Measurements from ENCODE around the gene VTI1A.
"Not testable (repeated sequence)": the region's sequence is repeated elsewhere in the genome, so short reads cannot be mapped to it uniquely, and the experiment has no call there.

The VTI1A gene

DNA sequence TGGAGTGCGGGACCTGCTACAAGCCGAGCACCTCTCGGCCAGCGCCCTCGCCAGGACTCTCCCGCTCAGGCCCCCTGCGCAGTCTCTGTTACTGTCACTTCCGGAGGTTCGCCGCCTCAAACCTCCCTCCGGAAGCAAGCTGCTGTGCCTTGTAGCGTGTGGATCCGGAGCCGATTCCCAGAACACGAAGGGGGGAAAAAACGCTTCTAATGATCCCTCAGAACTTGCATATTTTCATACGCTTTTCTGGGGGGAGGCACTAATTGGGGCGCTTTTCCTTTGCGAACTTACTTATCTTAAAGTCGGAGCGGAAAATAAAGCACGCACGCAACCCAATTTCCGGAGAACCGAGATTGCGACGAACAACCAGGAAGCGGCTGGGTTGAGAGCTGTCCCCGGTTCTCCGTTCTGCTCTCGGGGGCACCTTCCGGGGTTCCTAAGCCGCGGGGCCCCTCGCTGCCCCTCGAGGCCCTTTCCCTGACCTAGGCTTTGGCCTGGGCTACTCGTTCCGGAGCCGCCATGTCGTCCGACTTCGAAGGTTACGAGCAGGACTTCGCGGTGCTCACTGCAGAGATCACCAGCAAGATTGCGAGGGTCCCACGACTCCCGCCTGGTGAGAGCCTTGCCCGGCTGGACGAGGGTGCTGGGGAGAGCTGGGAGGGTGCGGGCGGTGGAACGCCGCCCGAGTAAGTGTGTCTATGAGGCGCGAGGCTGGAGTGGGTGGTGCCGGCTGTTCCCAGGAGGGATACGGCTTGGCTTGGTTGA lies at the start of gene VTI1A, which contains the start of gene ZDHHC6:
TSS of gene VTI1A (plus strand) at position 361 of the 765 bp plus-strand sequence. CDS start at position 520, 159 bp downstream.
TSS of gene ZDHHC6 (minus strand) at position 60 of the 765 bp plus-strand sequence. CDS start 1,478 bp downstream, outside the sequence.
- TF ChIP-seq, protein P1, sequence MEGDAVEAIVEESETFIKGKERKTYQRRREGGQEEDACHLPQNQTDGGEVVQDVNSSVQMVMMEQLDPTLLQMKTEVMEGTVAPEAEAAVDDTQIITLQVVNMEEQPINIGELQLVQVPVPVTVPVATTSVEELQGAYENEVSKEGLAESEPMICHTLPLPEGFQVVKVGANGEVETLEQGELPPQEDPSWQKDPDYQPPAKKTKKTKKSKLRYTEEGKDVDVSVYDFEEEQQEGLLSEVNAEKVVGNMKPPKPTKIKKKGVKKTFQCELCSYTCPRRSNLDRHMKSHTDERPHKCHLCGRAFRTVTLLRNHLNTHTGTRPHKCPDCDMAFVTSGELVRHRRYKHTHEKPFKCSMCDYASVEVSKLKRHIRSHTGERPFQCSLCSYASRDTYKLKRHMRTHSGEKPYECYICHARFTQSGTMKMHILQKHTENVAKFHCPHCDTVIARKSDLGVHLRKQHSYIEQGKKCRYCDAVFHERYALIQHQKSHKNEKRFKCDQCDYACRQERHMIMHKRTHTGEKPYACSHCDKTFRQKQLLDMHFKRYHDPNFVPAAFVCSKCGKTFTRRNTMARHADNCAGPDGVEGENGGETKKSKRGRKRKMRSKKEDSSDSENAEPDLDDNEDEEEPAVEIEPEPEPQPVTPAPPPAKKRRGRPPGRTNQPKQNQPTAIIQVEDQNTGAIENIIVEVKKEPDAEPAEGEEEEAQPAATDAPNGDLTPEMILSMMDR (conservative IDR thresholded peaks at IDR 0.05; ENCODE audit: low read depth, low read length): peak; percentile 27
- peak within 1 kb of the TSS; percentile 96 for H3K4me3 ChIP-seq (ENCODE audit: low read length)
- peak; percentile 40 for DNase-seq (ENCODE audit: low read depth)

DNA sequence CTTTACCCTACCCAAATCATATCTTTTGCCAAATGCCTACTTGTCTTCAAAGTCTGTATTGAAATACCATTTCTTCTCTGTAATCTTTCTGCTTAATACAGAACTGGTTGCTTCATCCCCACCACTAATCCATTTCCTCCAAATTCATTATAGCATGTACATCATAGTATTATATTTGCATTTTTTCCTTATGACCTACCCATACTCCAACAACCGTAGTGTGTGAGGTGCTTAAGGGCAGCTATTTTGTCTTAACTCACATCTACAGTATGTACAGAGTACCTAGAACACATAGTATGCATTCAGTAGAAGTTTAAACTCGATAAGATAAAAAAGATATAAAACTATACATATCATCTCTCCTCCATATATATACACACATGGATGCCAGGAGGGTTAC lies 49.4 kb upstream of the VTI1A start:
- TF ChIP-seq, protein P1 (conservative IDR thresholded peaks at IDR 0.05; ENCODE audit: low read depth, low read length): no peak
- no peak for DNase-seq (ENCODE audit: low read depth)

DNA sequence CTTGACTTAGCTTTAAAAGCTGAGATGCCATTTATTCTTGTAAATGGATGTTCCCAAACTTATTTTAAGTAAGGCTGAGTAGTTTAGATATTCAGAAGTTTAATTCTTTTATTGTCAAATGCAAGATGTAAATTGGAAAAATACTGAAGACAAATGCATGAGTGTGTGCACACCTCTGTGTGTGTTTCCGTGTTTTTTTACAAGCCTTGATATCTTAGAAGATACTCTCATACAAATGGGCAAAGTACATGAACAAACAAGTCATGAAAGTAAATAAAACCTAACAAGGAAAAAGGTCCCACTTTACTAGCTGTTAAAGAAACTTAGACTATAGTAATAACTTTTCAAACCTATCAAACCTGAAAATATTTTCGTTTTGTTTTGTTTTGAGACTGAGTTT lies 44.1 kb upstream of the VTI1A start:
- TF ChIP-seq, protein P1 (conservative IDR thresholded peaks at IDR 0.05; ENCODE audit: low read depth, low read length): no peak
- H3K4me3 ChIP-seq (ENCODE audit: low read length): no peak overlapping the region
- DNase-seq (ENCODE audit: low read depth): no peak

More for the DNA sequence above, 49.4 kb upstream of the VTI1A start:
- no peak overlapping the region for H3K4me3 ChIP-seq (ENCODE audit: low read length)

DNA sequence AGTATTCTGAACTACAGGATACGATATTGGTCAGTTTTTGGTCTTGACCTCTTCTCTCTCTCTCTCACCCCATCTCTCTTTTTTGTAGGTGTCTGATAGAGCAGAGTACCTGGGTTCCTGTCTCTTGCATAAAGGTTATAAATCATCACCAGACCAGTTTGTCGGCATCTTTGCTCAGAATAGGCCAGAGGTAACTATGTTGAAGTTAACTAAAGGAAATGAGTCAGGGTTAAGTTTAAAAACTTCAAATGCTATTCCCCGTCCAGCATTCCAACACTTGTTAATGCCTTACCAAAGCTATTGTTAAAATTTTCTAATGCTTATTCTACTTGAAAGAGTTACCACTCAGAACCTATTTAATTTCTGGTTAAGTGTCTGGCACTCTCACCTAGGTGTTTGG lies 42.4 kb upstream of the VTI1A start:
- DNase-seq (ENCODE audit: low read depth): no peak
- TF ChIP-seq, protein P1 (conservative IDR thresholded peaks at IDR 0.05; ENCODE audit: low read depth, low read length): no peak

DNA sequence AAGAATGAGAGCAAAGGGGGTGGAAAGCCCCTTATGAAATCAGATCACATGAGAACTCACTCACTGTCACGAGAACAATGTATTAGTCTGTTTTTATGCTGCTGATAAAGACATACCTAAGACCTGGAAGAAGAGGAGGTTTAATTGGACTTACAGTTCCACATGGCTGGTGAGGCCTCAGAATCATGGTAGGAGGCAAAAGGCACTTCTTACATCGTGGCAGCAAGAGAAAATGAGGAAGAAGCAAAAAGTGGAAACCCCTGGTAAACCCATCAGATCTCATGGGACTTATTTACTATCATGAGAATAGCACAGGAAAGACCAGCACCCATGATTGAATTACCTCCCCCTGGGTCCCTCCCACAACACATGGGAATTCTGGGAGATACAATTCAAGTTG lies 40.2 kb upstream of the VTI1A start:
- H3K4me3 ChIP-seq (ENCODE audit: low read length); DNase-seq (ENCODE audit: low read depth): not testable (repeated sequence)

More for the DNA sequence above, 42.4 kb upstream of the VTI1A start:
- no peak overlapping the region for H3K4me3 ChIP-seq (ENCODE audit: low read length)

DNA sequence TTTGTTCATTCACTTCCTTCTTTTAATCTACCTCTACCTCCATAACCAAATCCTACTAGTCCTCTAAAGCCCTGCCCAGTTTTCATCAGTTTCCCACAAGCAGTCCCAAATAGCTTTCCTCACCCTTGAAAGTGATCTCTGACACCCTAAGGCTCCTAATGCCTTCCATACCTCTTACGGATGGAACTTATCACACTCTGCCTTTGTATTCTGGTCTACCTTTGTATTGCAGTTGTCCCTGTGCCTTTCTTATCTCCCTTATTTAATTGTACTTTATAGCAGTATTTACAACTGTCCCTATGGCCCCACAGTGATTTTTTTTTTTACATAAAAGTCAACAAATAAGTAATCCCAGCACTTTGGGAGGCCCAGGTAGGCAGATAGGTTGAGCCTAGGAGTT lies 39.3 kb upstream of the VTI1A start:
- no peak overlapping the region for H3K4me3 ChIP-seq (ENCODE audit: low read length)
- TF ChIP-seq, protein P1 (conservative IDR thresholded peaks at IDR 0.05; ENCODE audit: low read depth, low read length): no peak
- DNase-seq (ENCODE audit: low read depth): no peak

DNA sequence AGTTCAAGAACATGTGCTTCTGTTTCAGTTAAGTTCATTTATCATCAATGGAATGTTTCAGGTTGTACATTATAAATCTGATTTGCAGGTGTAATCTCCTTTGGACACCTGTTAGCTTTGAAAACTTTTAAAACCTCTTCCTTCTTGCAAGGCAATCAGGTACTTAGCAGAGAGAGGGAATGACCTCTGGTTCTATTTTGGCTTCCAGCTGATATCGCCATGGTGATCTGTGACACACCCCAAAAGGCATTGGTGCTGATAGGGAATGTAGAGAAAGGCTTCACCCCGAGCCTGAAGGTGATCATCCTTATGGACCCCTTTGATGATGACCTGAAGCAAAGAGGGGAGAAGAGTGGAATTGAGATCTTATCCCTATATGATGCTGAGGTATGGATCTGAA lies 37.7 kb upstream of the VTI1A start:
- TF ChIP-seq, protein P1 (conservative IDR thresholded peaks at IDR 0.05; ENCODE audit: low read depth, low read length): no peak
- DNase-seq (ENCODE audit: low read depth): no peak
- no peak overlapping the region for H3K4me3 ChIP-seq (ENCODE audit: low read length)
